Endodermal cell (in vitro differentiated cells): Measurements from ENCODE around the gene HDAC4. TPM values are rescaled to one million over a fixed set of nuclear protein-coding genes. Genes with fewer than 3 reads are reported as not detected.

ENCODE experiments used
- DNase-seq: peaks from one replicate; pipeline ENCODE4 v3.0.0-alpha.2; 2017
- H3K27ac ChIP-seq: 2 replicates; pipeline ENCODE4 v1.5.1; 2013; ENCODE audit warnings: mild to moderate bottlenecking, low read depth, low read length, moderate library complexity
- H3K27me3 ChIP-seq: 2 replicates; pipeline ENCODE4 v1.6.1; 2013; ENCODE audit warnings: mild to moderate bottlenecking, low read length, moderate library complexity; ENCODE audit not compliant: insufficient read depth, control insufficient read depth, poor library complexity, severe bottlenecking
- H3K36me3 ChIP-seq: 2 replicates; pipeline ENCODE4 v1.7.0; 2013; ENCODE audit warnings: mild to moderate bottlenecking, low read length, moderate library complexity; ENCODE audit not compliant: control insufficient read depth, insufficient read depth
- H3K4me1 ChIP-seq: one replicate; pipeline ENCODE4 v1.7.0; 2013; ENCODE audit warnings: low read length; ENCODE audit not compliant: control insufficient read depth, insufficient read depth
- H3K4me3 ChIP-seq: 2 replicates; pipeline ENCODE4 v1.5.1; 2013; ENCODE audit warnings: mild to moderate bottlenecking, low read length, moderate library complexity
- H3K9ac ChIP-seq: 2 replicates; pipeline ENCODE4 v1.6.1; 2013; ENCODE audit warnings: mild to moderate bottlenecking, low read length, moderate library complexity; ENCODE audit not compliant: poor library complexity, severe bottlenecking; ENCODE audit errors: extremely low read depth
- H3K9me3 ChIP-seq: 2 replicates; pipeline ENCODE4 v1.6.1; 2013; ENCODE audit warnings: mild to moderate bottlenecking, low read length, moderate library complexity; ENCODE audit not compliant: control insufficient read depth
- H3K27ac Mint-ChIP-seq: 2 replicates; pipeline ENCODE4 v1.8.0; 2020; ENCODE audit warnings: mixed read lengths
- H3K27me3 Mint-ChIP-seq: 2 replicates; pipeline ENCODE4 v1.8.0; 2021; ENCODE audit warnings: mild to moderate bottlenecking, mixed read lengths; ENCODE audit not compliant: insufficient read depth
- H3K36me3 Mint-ChIP-seq: 2 replicates; pipeline ENCODE4 v1.8.0; 2020; ENCODE audit warnings: low read depth, mixed read lengths
- H3K4me1 Mint-ChIP-seq: 2 replicates; pipeline ENCODE4 v1.8.0; 2020; ENCODE audit warnings: mixed read lengths
- H3K4me3 Mint-ChIP-seq: 2 replicates; pipeline ENCODE4 v1.8.0; 2020; ENCODE audit warnings: mild to moderate bottlenecking, moderate library complexity, mixed read lengths
- H3K9me3 Mint-ChIP-seq: 2 replicates; pipeline ENCODE4 v1.8.0; 2020; ENCODE audit warnings: mild to moderate bottlenecking, mixed read lengths
- CTCF ChIP-seq: fragments of 200-600 bp; sonication (generic); conservative IDR thresholded peaks from 2 replicates; pipeline ENCODE4 v1.5.0; 2021; ENCODE audit warnings: antibody characterized with exemption, mild to moderate bottlenecking
- WGBS, 2 experiments: methylation state at CpG; one replicate each; pipeline versions ENCODE4 v1.1.5 to v1.1.7; 2013; ENCODE audit warnings: missing lambda C conversion rate in 2 of 2, mixed read lengths in 1 of 2; ENCODE audit not compliant: insufficient coverage in 1 of 2, insufficient read length in 1 of 2; 5-methylcytosine and 5-hydroxymethylcytosine counted together
- total RNA-seq, 2 donors: library from RNA; stranded (reverse); fragmentation: NEBNext Ultra II Directional in 1 of 2; extraction: Animal tissue kit (Norgen Biotek cat#: 25700) in 1 of 2; gene quantifications; 2 replicates in 1 of 2; 3 replicates in 1 of 2; pipeline ENCODE4 v1.2.1, GENCODE V29; 2021

HDAC4 gene
- total RNA-seq, 2 donors from 2014 or later = 45.7 to 51.2 TPM

DNA sequence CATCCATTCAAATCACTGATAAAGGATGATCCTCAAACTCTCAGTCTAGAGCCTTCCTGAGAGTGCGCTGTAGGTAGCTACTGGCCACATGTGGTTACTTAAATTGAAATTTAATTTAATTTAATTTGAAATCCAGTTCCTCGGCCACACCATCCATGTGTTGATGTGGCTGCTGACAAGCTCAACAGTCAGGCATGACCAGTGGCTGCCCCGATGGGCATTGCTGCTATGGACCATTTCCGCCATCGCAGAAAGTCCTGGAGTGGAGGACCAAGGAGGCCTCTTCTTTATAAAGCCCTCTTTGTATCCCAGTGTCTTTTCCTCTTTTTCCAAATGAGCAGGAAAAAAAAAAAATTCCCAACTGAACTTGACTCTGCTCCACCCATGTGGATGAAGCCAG, 100.6 kb downstream of the HDAC4 start:
- Histone ChIP-seq H3K9me3 (no peaks in the 10 kb centered on the region), H3K36me3 (no peaks in the 10 kb centered on the region), H3K27me3 (no peaks in the 10 kb centered on the region), H3K4me3 (no peak overlapping the region), H3K27ac (no peak overlapping the region), H3K9ac (no peak overlapping the region), H3K4me1 (peaks cover 11% of the 10 kb centered on the region)
- 97 to 98% methylated on average over 5 of the region's 5 CpGs for WGBS, 2 experiments
- no peaks in the 10 kb centered on the region for H3K36me3 Mint-ChIP-seq
- H3K9me3 Mint-ChIP-seq = no peaks in the 10 kb centered on the region
- no peak overlapping the region for H3K27ac Mint-ChIP-seq
- H3K27me3 Mint-ChIP-seq = no peaks in the 10 kb centered on the region
- H3K4me1 Mint-ChIP-seq = peaks cover 19% of the 10 kb centered on the region
- no peak overlapping the region for H3K4me3 Mint-ChIP-seq
- no peak for DNase-seq
- TF ChIP-seq CTCF = no peak

- Mint-ChIP-seq H3K27ac (no peak overlapping the region), H3K36me3 (no peaks in the 10 kb centered on the region), H3K27me3 (no peaks in the 10 kb centered on the region), H3K4me1 (peaks cover 21% of the 10 kb centered on the region), H3K9me3 (no peaks in the 10 kb centered on the region), H3K4me3 (no peak overlapping the region)
- no peak overlapping the region for H3K27ac ChIP-seq
- 96 to 99% methylated on average over 19 of the region's 19 CpGs for WGBS, 2 experiments
- no peak for TF ChIP-seq CTCF
- no peak overlapping the region for H3K4me3 ChIP-seq
- no peaks in the 10 kb centered on the region for H3K9me3 ChIP-seq
- H3K36me3 ChIP-seq = no peaks in the 10 kb centered on the region
- peaks cover 11% of the 10 kb centered on the region for H3K4me1 ChIP-seq
- no peaks in the 10 kb centered on the region for H3K27me3 ChIP-seq
- no peak overlapping the region for H3K9ac ChIP-seq
- DNase-seq = peak; percentile 23
Observed at GRCh38 chr2:239299218-239299939, 101.4 kb downstream of the HDAC4 start.

DNA sequence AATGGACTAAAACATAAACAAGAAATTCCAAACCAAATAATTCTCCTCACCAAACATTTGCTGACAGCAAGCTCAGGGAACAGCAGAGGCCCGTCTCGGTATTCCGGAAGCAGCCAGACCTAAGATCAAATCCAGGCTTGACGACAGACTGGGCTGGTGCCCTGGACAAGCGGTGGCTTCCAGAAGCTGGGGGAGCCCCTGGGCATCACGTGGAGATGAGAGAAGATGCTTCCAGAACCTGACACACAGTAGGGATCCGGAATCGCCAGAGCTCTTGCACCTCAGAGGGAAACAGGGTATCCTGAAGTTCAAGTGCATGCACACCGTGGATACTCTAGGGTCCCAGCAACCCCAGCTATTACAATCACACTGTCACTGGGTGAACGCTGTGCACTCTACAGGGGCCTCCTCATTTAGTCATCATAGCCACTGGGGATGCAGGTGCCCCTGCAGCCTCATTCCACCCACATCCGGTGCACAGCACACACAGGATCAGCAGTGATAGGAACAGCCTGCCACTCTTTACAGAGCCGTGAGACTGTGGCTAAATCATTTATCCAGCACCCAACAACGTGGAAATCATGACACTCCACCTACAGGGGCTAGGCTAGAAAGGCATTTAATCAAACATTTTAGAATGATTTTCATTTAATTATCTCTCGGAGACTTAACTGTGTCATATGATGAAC, 102.6 kb downstream of the HDAC4 start:
- Histone ChIP-seq H3K9ac (no peak overlapping the region), H3K27me3 (no peaks in the 10 kb centered on the region), H3K4me3 (no peak overlapping the region), H3K36me3 (no peaks in the 10 kb centered on the region), H3K9me3 (no peaks in the 10 kb centered on the region), H3K4me1 (peaks cover 11% of the 10 kb centered on the region), H3K27ac (no peak overlapping the region)
- Mint-ChIP-seq H3K27ac (peak overlapping the region; percentile 12), H3K9me3 (no peaks in the 10 kb centered on the region), H3K27me3 (no peaks in the 10 kb centered on the region), H3K36me3 (no peaks in the 10 kb centered on the region), H3K4me3 (no peak overlapping the region), H3K4me1 (peaks cover 27% of the 10 kb centered on the region)
- peak; percentile 26 for DNase-seq
- WGBS, 2 experiments = 90 to 93% methylated on average over 12 to 14 of the region's 14 CpGs
- TF ChIP-seq CTCF = no peak
